Esophagus squamous epithelium (tissue), 5 donors: ENCODE results near the gene AGMO. TPM values are rescaled to one million over a fixed set of nuclear protein-coding genes. Genes with fewer than 3 reads are reported as not detected.
A peak's percentile ranks its signal among the peaks of the same experiment; 100 is the strongest.
"Not testable (repeated sequence)": the region's sequence is repeated elsewhere in the genome, so short reads cannot be mapped to it uniquely, and the experiment has no call there.

Experiments
- DNase-seq: peaks from one replicate; lab custom pipeline; 2025; lab: John Stamatoyannopoulos, UW
- H3K27ac ChIP-seq, 4 donors: fragments of 200-600 bp; sonication (generic); one replicate each; pipeline ENCODE4 v1.5.1; 2016 to 2019; ENCODE audit warnings: mild to moderate bottlenecking in 1 of 4
- H3K27me3 ChIP-seq, 4 donors: fragments of 200-600 bp; sonication (generic); 1 replicate in 3 of 4; 2 replicates in 1 of 4; pipeline versions ENCODE4 v1.5.1 to v1.6.0; 2017 to 2021; ENCODE audit warnings: antibody characterized with exemption in 1 of 4
- H3K36me3 ChIP-seq, 3 donors: fragments of 200-600 bp; sonication (generic); one replicate each; pipeline ENCODE4 v1.5.1; 2016 to 2019
- H3K4me1 ChIP-seq, 3 donors: fragments of 200-600 bp; sonication (generic); one replicate each; pipeline ENCODE4 v1.5.1; 2017 to 2019
- H3K4me3 ChIP-seq, 4 donors: fragments of 200-600 bp; sonication (generic); 1 replicate in 3 of 4; 2 replicates in 1 of 4; pipeline ENCODE4 v1.5.1; 2016 to 2019; ENCODE audit warnings: mild to moderate bottlenecking in 2 of 4, moderate library complexity in 1 of 4
- H3K9me3 ChIP-seq, 3 donors: fragments of 200-600 bp; sonication (generic); one replicate each; pipeline ENCODE4 v1.5.1; 2016 to 2019
- CTCF ChIP-seq, 6 experiments: fragments of 450-650 bp in 4 of 6; fragments of 200-600 bp in 2 of 6; sonication (generic) in 2 of 6; IDR thresholded peaks; one replicate each; pipeline ENCODE4 v1.5.1; 2016 to 2019; ENCODE audit warnings: antibody characterized with exemption in 6 of 6, mild to moderate bottlenecking in 4 of 6, moderate library complexity in 4 of 6
- POLR2A ChIP-seq, 4 donors: fragments of 450-650 bp; IDR thresholded peaks; one replicate each; pipeline ENCODE4 v1.6.1; 2017; ENCODE audit warnings: antibody characterized with exemption in 4 of 4, mild to moderate bottlenecking in 4 of 4, moderate library complexity in 3 of 4
- WGBS, 2 donors: methylation state at CpG; one replicate each; pipeline ENCODE4 v1.1.5; 2018; 5-methylcytosine and 5-hydroxymethylcytosine counted together
- intact Hi-C: fragments of 100-400 bp; cut with DNase I; formaldehyde crosslinking; loops from one replicate; pipeline ENCODE4 v1.15.0; 2022
- total RNA-seq, 4 donors: library from RNA; depleted of rRNA; stranded (reverse); fragments of >200 nt; gene quantifications; one replicate each; pipeline ENCODE4 v1.1.0, GENCODE V29; 2016
- donor health status: DM: yes; HTN: yes; CAD: no.

AGMO gene
- total RNA-seq, 4 donors from 2014 or later: 0.38 to 0.53 TPM; not detected in 2

- TF ChIP-seq CTCF (IDR thresholded peaks at IDR 0.05) (no peak), POLR2A (IDR thresholded peaks at IDR 0.05) (no peak)
- intact Hi-C loops: loop anchor here (10.0 kb wide), 1 partner anchor 769 kb away; no protein-coding TSS in a partner anchor
- Histone ChIP-seq H3K27me3 (no peaks in the 10 kb centered on the region), H3K36me3 (no peaks in the 10 kb centered on the region), H3K4me1 (no peaks in the 10 kb centered on the region), H3K9me3 (no peaks in the 10 kb centered on the region), H3K4me3 (no peak overlapping the region), H3K27ac (no peak overlapping the region)
- DNase-seq: no peak
Measured at GRCh38 chr7:15306296-15306695, 255.5 kb downstream of the AGMO start.

DNA sequence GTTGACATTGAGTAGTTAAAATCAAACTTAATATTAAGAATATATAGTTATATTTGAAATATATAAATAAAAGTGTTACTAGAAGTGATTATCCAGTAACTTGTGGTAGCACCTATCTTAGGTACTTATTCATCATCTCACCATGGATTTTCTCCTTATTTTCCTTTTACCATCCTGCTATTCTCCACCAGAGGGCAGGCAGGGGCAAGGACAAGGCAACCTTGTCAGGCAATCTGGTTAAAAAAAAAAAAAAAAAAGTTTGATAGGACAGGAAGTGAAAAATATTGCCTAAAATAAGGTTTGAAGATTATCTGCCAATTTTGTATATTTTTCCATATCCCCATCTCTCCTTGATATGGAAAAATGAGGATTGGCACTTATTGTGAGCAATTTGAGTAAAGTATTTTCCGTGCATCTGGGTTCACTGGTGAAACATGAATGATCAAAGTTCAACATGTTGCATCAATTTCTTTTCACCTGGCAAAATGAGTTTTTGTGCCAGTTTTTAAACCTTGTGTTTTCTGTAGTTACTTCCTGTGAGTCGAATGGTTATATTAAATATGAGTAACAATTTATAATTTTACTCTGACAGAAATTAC, 256.7 kb downstream of the AGMO start:
- Histone ChIP-seq H3K4me3 (no peak overlapping the region), H3K27me3 (no peaks in the 10 kb centered on the region), H3K4me1 (no peaks in the 10 kb centered on the region), H3K36me3 (no peaks in the 10 kb centered on the region), H3K9me3 (no peaks in the 10 kb centered on the region), H3K27ac (no peak overlapping the region)
- DNase-seq: no peak
- 42 to 43% methylated on average over 2 of the region's 2 CpGs for WGBS, 2 donors
- peak; percentile 22 to 64 (median 42) for TF ChIP-seq CTCF (IDR thresholded peaks at IDR 0.05)
- TF ChIP-seq POLR2A (IDR thresholded peaks at IDR 0.05): no peak
- intact Hi-C loops: loop anchor here (10.0 kb wide), 1 partner anchor 770 kb away; no protein-coding TSS in a partner anchor

- intact Hi-C loops: loop anchor here (10.0 kb wide), 1 partner anchor 771 kb away; no protein-coding TSS in a partner anchor
- 77 to 80% methylated on average over 3 of the region's 3 CpGs for WGBS, 2 donors
- no peak for TF ChIP-seq CTCF (IDR thresholded peaks at IDR 0.05)
- TF ChIP-seq POLR2A (IDR thresholded peaks at IDR 0.05): no peak
Measured at GRCh38 chr7:15303357-15303756, 258.5 kb downstream of the AGMO start.

GRCh38 chr7:15300986-15301385, 260.8 kb downstream of the AGMO start:
- not testable (repeated sequence) for H3K27ac ChIP-seq, DNase-seq, H3K36me3 ChIP-seq, H3K27me3 ChIP-seq, H3K9me3 ChIP-seq, H3K4me1 ChIP-seq, H3K4me3 ChIP-seq
- 74 to 79% methylated on average over 6 of the region's 6 CpGs for WGBS, 2 donors
- intact Hi-C loops: loop anchor here (10.0 kb wide), 1 partner anchor 774 kb away; no protein-coding TSS in a partner anchor

More at GRCh38 chr7:15303357-15303756, 258.5 kb downstream of the AGMO start:
- Histone ChIP-seq H3K9me3 (no peaks in the 10 kb centered on the region), H3K36me3 (no peaks in the 10 kb centered on the region), H3K27ac (no peak overlapping the region), H3K4me1 (no peaks in the 10 kb centered on the region), H3K4me3 (no peak overlapping the region), H3K27me3 (no peaks in the 10 kb centered on the region)
- no peak for DNase-seq

DNA sequence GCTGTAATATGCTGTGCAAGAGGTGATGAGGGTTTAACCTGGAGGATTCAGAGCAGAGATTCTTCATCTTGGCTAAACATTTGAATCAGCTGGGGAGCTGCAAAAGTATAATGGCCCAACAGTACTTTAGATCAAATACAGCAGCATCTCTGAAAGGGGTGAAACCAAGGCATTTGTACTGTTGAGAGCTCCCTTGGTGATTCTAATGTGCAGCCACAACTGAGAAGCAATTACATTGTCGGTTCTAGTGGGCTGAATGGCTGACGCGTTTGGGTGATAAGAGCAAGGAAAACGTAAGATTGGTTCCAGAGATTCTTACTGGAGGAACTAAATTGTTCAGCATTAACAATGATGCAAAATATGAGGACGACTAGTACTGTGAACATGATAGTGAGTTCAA, 269.7 kb downstream of the AGMO start:
- intact Hi-C loops: no loop called here
- WGBS, 2 donors: 83 to 88% methylated on average over 5 of the region's 5 CpGs
- no peak for DNase-seq
- H3K4me1 ChIP-seq: no peaks in the 10 kb centered on the region
- no peaks in the 10 kb centered on the region for H3K36me3 ChIP-seq
- no peaks in the 10 kb centered on the region for H3K27me3 ChIP-seq
- TF ChIP-seq CTCF (IDR thresholded peaks at IDR 0.05) (no peak), POLR2A (IDR thresholded peaks at IDR 0.05) (no peak)
- no peaks in the 10 kb centered on the region for H3K9me3 ChIP-seq
- H3K4me3 ChIP-seq: no peak overlapping the region
- no peak overlapping the region for H3K27ac ChIP-seq
